ENCODE results near the gene PKP1.

Gene PKP1

GRCh38 chr1:201281573-201281972 is 1.7 kb upstream of the PKP1 start:
- DNase-seq (ENCODE audit: low read depth in 2 of 2) = no peak

GRCh38 chr1:201282216-201282615 is 1.1 kb upstream of the PKP1 start:
- no peak for DNase-seq (ENCODE audit: low read depth in 2 of 2)

GRCh38 chr1:201283836-201284553 is 689 bp downstream of the PKP1 start:
- no peak for DNase-seq (ENCODE audit: low read depth in 2 of 2)

GRCh38 chr1:201284636-201285035 is 1.3 kb downstream of the PKP1 start:
- no peak for DNase-seq (ENCODE audit: low read depth in 2 of 2)

GRCh38 chr1:201285846-201286245 is 2.5 kb downstream of the PKP1 start:
- DNase-seq (ENCODE audit: low read depth in 2 of 2) = no peak

- DNase-seq (ENCODE audit: low read depth in 2 of 2) = no peak
These were observed 3.1 kb downstream of the PKP1 start for GRCh38 chr1:201286445-201286844.

- no peak for DNase-seq (ENCODE audit: low read depth in 2 of 2)
These were observed 4.7 kb downstream of the PKP1 start for GRCh38 chr1:201288007-201288406.

GRCh38 chr1:201288765-201289164 is 5.5 kb downstream of the PKP1 start:
- no peak for DNase-seq (ENCODE audit: low read depth in 2 of 2)

GRCh38 chr1:201290551-201290950 is 7.2 kb downstream of the PKP1 start:
- no peak for DNase-seq (ENCODE audit: low read depth in 2 of 2)

- DNase-seq (ENCODE audit: low read depth in 2 of 2) = no peak
These were observed 8.6 kb downstream of the PKP1 start for GRCh38 chr1:201291916-201292315.

- no peak for DNase-seq (ENCODE audit: low read depth in 2 of 2)
These were observed 11.6 kb downstream of the PKP1 start for GRCh38 chr1:201294876-201295275.

GRCh38 chr1:201295346-201295745 is 12.0 kb downstream of the PKP1 start:
- DNase-seq (ENCODE audit: low read depth in 2 of 2) = no peak

- DNase-seq (ENCODE audit: low read depth in 2 of 2) = no peak
These were observed 12.6 kb downstream of the PKP1 start for GRCh38 chr1:201295861-201296260.

- no peak for DNase-seq (ENCODE audit: low read depth in 2 of 2)
These were observed 13.0 kb downstream of the PKP1 start for GRCh38 chr1:201296352-201296751.

GRCh38 chr1:201298396-201299381 is 15.4 kb downstream of the PKP1 start:
- DNase-seq (ENCODE audit: low read depth in 2 of 2) = no peak

- no peak for DNase-seq (ENCODE audit: low read depth in 2 of 2)
These were observed 16.7 kb downstream of the PKP1 start for GRCh38 chr1:201299968-201300367.

- DNase-seq (ENCODE audit: low read depth in 2 of 2) = no peak
These were observed 17.3 kb downstream of the PKP1 start for GRCh38 chr1:201300641-201301040.

GRCh38 chr1:201302163-201303152 is 19.2 kb downstream of the PKP1 start:
- no peak for DNase-seq (ENCODE audit: low read depth in 2 of 2)

- DNase-seq (ENCODE audit: low read depth in 2 of 2) = no peak
These were observed 20.8 kb downstream of the PKP1 start for GRCh38 chr1:201304126-201304525.

GRCh38 chr1:201305815-201306214 is 22.5 kb downstream of the PKP1 start:
- no peak for DNase-seq (ENCODE audit: low read depth in 2 of 2)

GRCh38 chr1:201307231-201307630 is 23.9 kb downstream of the PKP1 start:
- no peak for DNase-seq (ENCODE audit: low read depth in 2 of 2)

Data from stimulated activated CD4-positive, alpha-beta T cell treated with anti-CD3 and anti-CD28 coated beads, Interleukin-1b, Interleukin-23, amount 100 ng/mL, for 4 hours (primary cell).